Measurements from ENCODE around the gene TMEM121B. TPM values are rescaled to one million over a fixed set of nuclear protein-coding genes. Genes with fewer than 3 reads are reported as not detected.

Gene TMEM121B
- total RNA-seq, 4 donors from 2014 or later, result 0.12 to 0.57 (median 0.20) TPM

GRCh38 chr22:17138513-17138912 lies 17.4 kb upstream of the TMEM121B start:
- Histone ChIP-seq H3K36me3 (peaks cover 6 to 81% (median 11%) of the 10 kb centered on the region in 3 donors), H3K4me1 (no peaks in the 10 kb centered on the region), H3K4me3 (no peak overlapping the region), H3K27ac (no peak overlapping the region), H3K27me3 (no peaks in the 10 kb centered on the region), H3K9me3 (no peaks in the 10 kb centered on the region)
- intact Hi-C loops (cut with DNase I), result no loop called here
- no peak for DNase-seq
- WGBS, 2 donors, result 75 to 85% methylated on average over 9 to 11 of the region's 11 CpGs
- TF ChIP-seq CTCF (IDR thresholded peaks at IDR 0.05) (no peak), POLR2A (IDR thresholded peaks at IDR 0.05) (no peak)

- Histone ChIP-seq H3K36me3 (peaks cover 6 to 81% (median 11%) of the 10 kb centered on the region in 3 donors), H3K4me3 (no peak overlapping the region), H3K4me1 (no peaks in the 10 kb centered on the region), H3K27ac (no peak overlapping the region), H3K27me3 (no peaks in the 10 kb centered on the region), H3K9me3 (no peaks in the 10 kb centered on the region)
- no peak for DNase-seq
- TF ChIP-seq POLR2A (IDR thresholded peaks at IDR 0.05), result no peak
- TF ChIP-seq CTCF (IDR thresholded peaks at IDR 0.05), result no peak
- 91 to 95% methylated on average over 9 of the region's 17 CpGs for WGBS, 2 donors
- intact Hi-C loops (cut with DNase I), result no loop called here
These were observed 16.8 kb upstream of the TMEM121B start for GRCh38 chr22:17137861-17138425.

GRCh38 chr22:17137170-17137569 lies 16.0 kb upstream of the TMEM121B start:
- intact Hi-C loops (cut with DNase I), result no loop called here
- H3K9me3 ChIP-seq, result no peaks in the 10 kb centered on the region
- H3K27me3 ChIP-seq, result no peaks in the 10 kb centered on the region
- TF ChIP-seq POLR2A (IDR thresholded peaks at IDR 0.05), result no peak
- TF ChIP-seq CTCF (IDR thresholded peaks at IDR 0.05), result no peak
- WGBS, 2 donors, result 61 to 72% methylated on average over 3 to 4 of the region's 4 CpGs
- no peak for DNase-seq
- no peak overlapping the region for H3K27ac ChIP-seq
- H3K4me3 ChIP-seq, result no peak overlapping the region
- H3K4me1 ChIP-seq, result no peaks in the 10 kb centered on the region
- peaks cover 6 to 73% (median 11%) of the 10 kb centered on the region in 3 donors for H3K36me3 ChIP-seq

- peaks cover 6 to 54% (median 6%) of the 10 kb centered on the region in 3 donors for H3K36me3 ChIP-seq
- DNase-seq, result no peak
- no peaks in the 10 kb centered on the region for H3K9me3 ChIP-seq
- no peak overlapping the region for H3K27ac ChIP-seq
- no peaks in the 10 kb centered on the region for H3K27me3 ChIP-seq
- H3K4me1 ChIP-seq, result no peaks in the 10 kb centered on the region
- intact Hi-C loops (cut with DNase I), result no loop called here
- H3K4me3 ChIP-seq, result no peak overlapping the region
- 84 to 90% methylated on average over 13 to 15 of the region's 15 CpGs for WGBS, 2 donors
- no peak for TF ChIP-seq POLR2A (IDR thresholded peaks at IDR 0.05)
- TF ChIP-seq CTCF (IDR thresholded peaks at IDR 0.05), result no peak
These were observed 14.1 kb upstream of the TMEM121B start for GRCh38 chr22:17135153-17135760.

GRCh38 chr22:17133137-17133536 lies 12.0 kb upstream of the TMEM121B start:
- H3K27me3 ChIP-seq, result no peaks in the 10 kb centered on the region
- H3K36me3 ChIP-seq, result peaks cover 5 to 33% (median 6%) of the 10 kb centered on the region in 3 donors
- H3K27ac ChIP-seq, result no peak overlapping the region
- H3K4me1 ChIP-seq, result no peaks in the 10 kb centered on the region
- intact Hi-C loops (cut with DNase I), result no loop called here
- no peak overlapping the region for H3K4me3 ChIP-seq
- DNase-seq, result no peak
- WGBS, 2 donors, result 85 to 100% methylated on average over 4 to 5 of the region's 7 CpGs
- no peaks in the 10 kb centered on the region for H3K9me3 ChIP-seq
- TF ChIP-seq POLR2A (IDR thresholded peaks at IDR 0.05) (no peak), CTCF (IDR thresholded peaks at IDR 0.05) (no peak)
